ENCODE data around the gene XYLT1. TPM values are rescaled to one million over a fixed set of nuclear protein-coding genes. Genes with fewer than 3 reads are reported as not detected.

XYLT1 gene
- total RNA-seq, 3 donors from 2014 or later: 23.1 to 44.0 (median 34.1) TPM

DNA sequence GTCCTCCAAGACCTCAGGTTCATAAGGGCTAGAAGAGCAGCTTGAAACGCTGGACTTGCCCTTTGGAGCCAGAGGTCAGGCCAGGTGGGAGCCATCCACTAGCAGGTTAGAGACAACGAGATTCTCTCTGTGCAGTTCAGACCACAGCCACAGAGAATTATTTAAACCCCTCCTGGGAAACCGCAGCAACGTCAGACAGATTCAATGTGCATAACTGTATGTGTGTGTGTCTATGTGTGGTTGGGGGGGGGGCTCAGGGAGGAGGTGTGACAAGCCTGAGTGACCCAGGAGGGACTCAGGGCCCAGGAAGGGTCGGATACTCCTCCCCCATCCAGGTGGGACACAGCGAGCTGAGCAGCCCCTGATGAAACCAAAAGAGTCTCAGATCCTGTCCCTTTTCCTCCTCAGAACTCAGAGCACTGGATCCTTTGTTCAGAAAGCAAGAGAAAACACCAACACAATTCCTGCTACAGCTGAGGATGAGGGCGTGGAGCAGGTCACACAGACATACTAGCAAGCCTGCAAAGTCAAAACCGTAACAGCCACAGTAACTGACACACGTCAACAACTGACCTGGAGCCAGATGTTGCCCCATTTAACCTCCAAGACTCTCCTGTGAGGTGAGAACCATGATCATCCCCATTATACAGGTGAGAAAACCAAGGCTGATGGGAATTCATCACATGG is 66.8 kb downstream of the XYLT1 start:
- DNase-seq (no peak), ATAC-seq (no peak)
- H3K4me1 ChIP-seq (ENCODE audit: low read depth): no peaks in the 10 kb centered on the region
- intact Hi-C loops (cut with DNase I, micrococcal nuclease): no loop called here
- H3K9me3 ChIP-seq: no peaks in the 10 kb centered on the region
- no peak overlapping the region for H3K4me3 ChIP-seq
- no peaks in the 10 kb centered on the region for H3K36me3 ChIP-seq (ENCODE audit: low read depth)
- TF ChIP-seq, protein P1, sequence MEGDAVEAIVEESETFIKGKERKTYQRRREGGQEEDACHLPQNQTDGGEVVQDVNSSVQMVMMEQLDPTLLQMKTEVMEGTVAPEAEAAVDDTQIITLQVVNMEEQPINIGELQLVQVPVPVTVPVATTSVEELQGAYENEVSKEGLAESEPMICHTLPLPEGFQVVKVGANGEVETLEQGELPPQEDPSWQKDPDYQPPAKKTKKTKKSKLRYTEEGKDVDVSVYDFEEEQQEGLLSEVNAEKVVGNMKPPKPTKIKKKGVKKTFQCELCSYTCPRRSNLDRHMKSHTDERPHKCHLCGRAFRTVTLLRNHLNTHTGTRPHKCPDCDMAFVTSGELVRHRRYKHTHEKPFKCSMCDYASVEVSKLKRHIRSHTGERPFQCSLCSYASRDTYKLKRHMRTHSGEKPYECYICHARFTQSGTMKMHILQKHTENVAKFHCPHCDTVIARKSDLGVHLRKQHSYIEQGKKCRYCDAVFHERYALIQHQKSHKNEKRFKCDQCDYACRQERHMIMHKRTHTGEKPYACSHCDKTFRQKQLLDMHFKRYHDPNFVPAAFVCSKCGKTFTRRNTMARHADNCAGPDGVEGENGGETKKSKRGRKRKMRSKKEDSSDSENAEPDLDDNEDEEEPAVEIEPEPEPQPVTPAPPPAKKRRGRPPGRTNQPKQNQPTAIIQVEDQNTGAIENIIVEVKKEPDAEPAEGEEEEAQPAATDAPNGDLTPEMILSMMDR (IDR thresholded peaks at IDR 0.05): no peak

DNA sequence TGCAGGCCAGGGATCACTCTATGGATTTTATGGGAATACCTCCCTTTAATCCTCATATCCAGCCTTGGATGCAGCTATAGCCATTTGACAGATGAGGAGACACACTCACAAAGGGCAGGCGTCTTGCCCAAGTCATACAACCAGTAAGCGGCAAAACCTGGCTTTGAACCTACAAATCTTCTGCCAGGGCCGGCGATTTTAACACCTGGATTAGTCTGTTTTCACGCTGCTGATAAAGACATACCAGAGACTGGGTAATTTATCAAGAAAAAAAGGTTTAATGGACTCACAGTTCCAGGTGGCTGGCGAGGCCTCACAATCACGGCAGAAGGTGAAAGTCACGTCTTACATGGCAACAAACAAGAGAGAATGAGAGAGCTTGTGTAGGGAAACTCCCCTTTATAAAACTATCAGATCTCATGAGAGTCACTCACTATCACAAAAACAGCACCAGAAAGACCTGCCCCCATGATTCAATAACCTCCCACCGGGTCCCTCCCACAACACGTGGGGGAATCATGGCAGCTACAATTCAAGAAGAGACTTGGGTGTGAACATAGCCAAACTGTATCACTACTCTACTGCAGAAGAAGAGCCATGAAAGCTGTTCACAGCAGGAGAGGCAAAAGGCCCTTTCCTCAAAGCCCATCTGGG is 67.5 kb downstream of the XYLT1 start:
- Histone ChIP-seq H3K4me1 (ENCODE audit: low read depth) (peaks cover under 1% of the 10 kb centered on the region), H3K9me3 (no peaks in the 10 kb centered on the region), H3K36me3 (ENCODE audit: low read depth) (no peaks in the 10 kb centered on the region), H3K4me3 (no peak overlapping the region)
- intact Hi-C loops (cut with DNase I, micrococcal nuclease): no loop called here
- TF ChIP-seq, protein P1 (IDR thresholded peaks at IDR 0.05): no peak
- ATAC-seq (no peak), DNase-seq (no peak)

DNA sequence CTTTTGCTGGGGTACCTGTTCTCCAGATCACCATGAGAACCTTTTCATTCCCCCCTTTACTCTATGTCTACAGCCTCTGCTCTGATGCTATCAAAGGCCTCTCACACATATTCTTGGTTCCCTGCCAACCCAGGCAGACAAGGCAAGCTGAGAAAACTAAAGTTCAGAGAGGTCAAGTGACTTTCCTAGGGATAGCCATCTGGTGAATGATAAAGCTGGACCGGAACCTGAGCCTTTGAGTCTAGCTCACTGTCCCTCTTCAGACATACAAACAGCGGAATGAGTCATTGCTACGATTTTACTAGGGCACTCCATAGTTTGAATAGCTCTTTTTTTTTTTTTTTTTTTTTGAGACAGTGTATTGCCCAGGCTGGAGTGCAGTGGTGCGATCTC is 73.3 kb downstream of the XYLT1 start:
- peak; percentile 78 for ATAC-seq
- H3K36me3 ChIP-seq (ENCODE audit: low read depth): no peaks in the 10 kb centered on the region
- peak in 1 of 3 donors; percentile 68 for DNase-seq
- TF ChIP-seq, protein P1 (IDR thresholded peaks at IDR 0.05): no peak
- H3K9me3 ChIP-seq: no peaks in the 10 kb centered on the region
- H3K4me3 ChIP-seq: no peak overlapping the region
- peaks cover 24% of the 10 kb centered on the region for H3K4me1 ChIP-seq (ENCODE audit: low read depth)
- intact Hi-C loops (cut with DNase I, micrococcal nuclease): no loop called here

DNA sequence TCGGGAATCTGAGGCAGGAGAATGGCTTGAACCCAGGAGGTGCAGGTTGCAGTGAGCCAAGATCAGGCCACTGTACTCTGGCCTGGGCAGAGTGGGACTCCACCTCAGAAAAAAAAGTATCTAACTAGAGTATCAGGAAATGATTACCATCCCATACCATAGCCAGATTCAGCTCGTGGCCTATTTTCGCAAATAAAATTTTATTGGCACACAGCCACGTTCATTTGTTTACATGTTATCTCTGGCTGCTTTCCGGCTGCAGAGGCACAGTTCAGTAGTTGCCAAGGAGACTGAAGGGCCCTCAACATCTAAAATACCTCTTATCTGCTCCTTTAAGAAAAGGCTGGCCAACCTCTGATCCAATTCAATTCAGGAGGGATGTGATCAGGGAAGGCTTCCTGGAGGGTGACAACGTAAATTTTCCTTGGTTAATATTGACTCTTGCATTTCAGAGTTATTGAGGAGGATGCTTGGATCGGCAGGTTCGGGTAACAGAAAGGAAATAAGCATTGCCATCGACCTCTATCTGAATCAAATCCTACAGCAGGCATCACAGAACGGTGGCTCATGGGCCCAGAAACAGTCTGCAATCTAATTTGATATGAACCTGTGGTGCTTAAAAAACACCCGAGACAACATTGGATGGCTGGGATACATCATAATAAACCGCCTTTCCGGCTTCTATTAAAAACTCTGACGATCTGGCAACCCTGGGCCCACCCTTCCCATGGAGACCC is 73.8 kb downstream of the XYLT1 start:
- intact Hi-C loops (cut with DNase I, micrococcal nuclease): no loop called here
- DNase-seq (peak in 2 of 3 donors; percentile 61 to 80), ATAC-seq (peak; percentile 78)
- no peak overlapping the region for H3K4me3 ChIP-seq
- peaks cover 24% of the 10 kb centered on the region for H3K4me1 ChIP-seq (ENCODE audit: low read depth)
- H3K9me3 ChIP-seq: no peaks in the 10 kb centered on the region
- TF ChIP-seq, protein P1 (IDR thresholded peaks at IDR 0.05): no peak
- no peaks in the 10 kb centered on the region for H3K36me3 ChIP-seq (ENCODE audit: low read depth)

DNA sequence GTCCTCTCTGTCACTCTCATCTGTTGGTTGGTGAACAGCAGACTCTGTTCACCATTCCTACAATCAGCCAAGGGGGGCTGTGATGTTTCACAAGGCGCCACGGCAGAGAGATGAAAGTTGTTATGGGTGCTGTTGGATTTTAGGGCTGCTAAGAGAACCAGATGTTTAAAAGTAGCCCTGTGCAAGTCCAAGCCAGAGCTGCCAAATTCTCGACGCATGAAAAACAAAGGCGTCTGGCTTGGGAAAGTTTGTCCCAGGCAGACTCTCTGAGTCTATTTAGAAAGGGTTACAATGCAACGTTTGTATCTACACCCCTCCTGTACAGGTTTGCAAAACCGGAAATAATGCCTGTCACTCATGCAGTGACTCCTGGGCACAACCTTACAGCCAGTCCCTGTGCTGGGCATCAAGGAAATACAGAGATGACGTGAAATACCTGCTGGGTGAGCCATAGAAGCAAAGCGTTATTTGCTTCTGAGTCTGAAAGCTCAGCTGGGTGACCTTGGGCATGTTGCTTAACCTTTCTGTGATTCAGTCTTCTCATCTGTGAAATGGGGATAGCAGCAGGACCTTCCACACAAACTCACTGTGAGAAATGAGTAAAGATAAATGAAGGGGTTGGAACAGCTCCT is 74.8 kb downstream of the XYLT1 start:
- peaks cover 24% of the 10 kb centered on the region for H3K4me1 ChIP-seq (ENCODE audit: low read depth)
- DNase-seq: peak in 1 of 3 donors; percentile 55

More for the DNA sequence above, 74.8 kb downstream of the XYLT1 start:
- no peaks in the 10 kb centered on the region for H3K9me3 ChIP-seq
- peak; percentile 68 for ATAC-seq
- no peak overlapping the region for H3K4me3 ChIP-seq
- no peaks in the 10 kb centered on the region for H3K36me3 ChIP-seq (ENCODE audit: low read depth)
- intact Hi-C loops (cut with DNase I, micrococcal nuclease): no loop called here
- TF ChIP-seq, protein P1 (IDR thresholded peaks at IDR 0.05): no peak
